ENCODE data around the gene ANGPT4. TPM values are rescaled to one million over a fixed set of nuclear protein-coding genes. Genes with fewer than 3 reads are reported as not detected.
"Not testable (repeated sequence)": the region's sequence is repeated elsewhere in the genome, so short reads cannot be mapped to it uniquely, and the experiment has no call there.

The ANGPT4 gene
- total RNA-seq, 1 experiment from 2014 or later, result not detected

- DNase-seq (ENCODE audit: low spot score), result no peak
Measured at GRCh38 chr20:906703-907270, 9.3 kb downstream of the ANGPT4 start.

GRCh38 chr20:906001-906520 lies 10.1 kb downstream of the ANGPT4 start:
- no peak for DNase-seq (ENCODE audit: low spot score)

GRCh38 chr20:905396-905961 lies 10.7 kb downstream of the ANGPT4 start:
- no peak for DNase-seq (ENCODE audit: low spot score)

GRCh38 chr20:904039-904545 lies 12.0 kb downstream of the ANGPT4 start:
- no peak for DNase-seq (ENCODE audit: low spot score)

- DNase-seq (ENCODE audit: low spot score), result not testable (repeated sequence)
Measured at GRCh38 chr20:897436-897835, 18.7 kb downstream of the ANGPT4 start.

GRCh38 chr20:896501-897025 lies 19.6 kb downstream of the ANGPT4 start:
- DNase-seq (ENCODE audit: low spot score), result no peak

GRCh38 chr20:892371-892770 lies 23.8 kb downstream of the ANGPT4 start:
- not testable (repeated sequence) for DNase-seq (ENCODE audit: low spot score)

- no peak for DNase-seq (ENCODE audit: low spot score)
Measured at GRCh38 chr20:891706-892080, 24.4 kb downstream of the ANGPT4 start.

- DNase-seq (ENCODE audit: low spot score), result no peak
Measured at GRCh38 chr20:891058-891705, 25.0 kb downstream of the ANGPT4 start.

- DNase-seq (ENCODE audit: low spot score), result no peak
Measured at GRCh38 chr20:890666-891057, 25.5 kb downstream of the ANGPT4 start.

GRCh38 chr20:889932-890463 lies 26.1 kb downstream of the ANGPT4 start:
- no peak for DNase-seq (ENCODE audit: low spot score)

- no peak for DNase-seq (ENCODE audit: low spot score)
Measured at GRCh38 chr20:889106-889505, 27.0 kb downstream of the ANGPT4 start.

GRCh38 chr20:888057-888456 lies 28.1 kb downstream of the ANGPT4 start:
- no peak for DNase-seq (ENCODE audit: low spot score)

GRCh38 chr20:887137-887536 lies 29.0 kb downstream of the ANGPT4 start:
- no peak for DNase-seq (ENCODE audit: low spot score)

GRCh38 chr20:884983-885952 lies 30.9 kb downstream of the ANGPT4 start:
- no peak for DNase-seq (ENCODE audit: low spot score)

GRCh38 chr20:881783-882144 lies 34.4 kb downstream of the ANGPT4 start:
- no peak for DNase-seq (ENCODE audit: low spot score)

GRCh38 chr20:881051-881782 lies 34.9 kb downstream of the ANGPT4 start:
- peak; percentile 86 for DNase-seq (ENCODE audit: low spot score)

- no peak for DNase-seq (ENCODE audit: low spot score)
Measured at GRCh38 chr20:879626-880025, 36.5 kb downstream of the ANGPT4 start.

GRCh38 chr20:878511-879307 lies 37.4 kb downstream of the ANGPT4 start:
- peak; percentile 23 for DNase-seq (ENCODE audit: low spot score)

GRCh38 chr20:877814-878213 lies 38.3 kb downstream of the ANGPT4 start:
- no peak for DNase-seq (ENCODE audit: low spot score)
